DMS79 treated with DMSO at 0.1 percent for 48 hours (cell line): ENCODE data around the gene SRRM3.
"Not testable (repeated sequence)": the region's sequence is repeated elsewhere in the genome, so short reads cannot be mapped to it uniquely, and the experiment has no call there.

Experiments
- DNase-seq: peaks from one replicate; lab custom pipeline; 2025; lab: John Stamatoyannopoulos, UW

Gene SRRM3

DNA sequence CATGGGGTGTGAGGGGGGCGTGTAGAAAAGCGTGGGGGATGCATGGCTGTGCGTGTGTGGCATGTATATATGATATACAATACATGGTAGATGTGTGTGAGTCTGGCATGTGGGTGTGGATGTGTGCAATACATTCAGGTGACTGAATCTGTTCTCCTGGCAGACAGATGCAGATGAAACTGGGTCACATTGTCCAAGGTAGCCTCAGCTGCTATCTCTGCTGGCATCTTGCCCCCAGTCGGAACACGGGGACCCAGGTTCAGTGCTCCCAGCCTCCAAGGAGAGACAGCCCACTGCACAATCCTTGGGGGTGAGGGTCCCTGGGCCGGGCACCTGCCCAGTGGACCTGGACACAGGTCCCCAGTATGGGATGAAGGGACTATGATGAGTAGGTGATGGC is 12.4 kb upstream of the SRRM3 start:
- DNase-seq, result no peak

DNA sequence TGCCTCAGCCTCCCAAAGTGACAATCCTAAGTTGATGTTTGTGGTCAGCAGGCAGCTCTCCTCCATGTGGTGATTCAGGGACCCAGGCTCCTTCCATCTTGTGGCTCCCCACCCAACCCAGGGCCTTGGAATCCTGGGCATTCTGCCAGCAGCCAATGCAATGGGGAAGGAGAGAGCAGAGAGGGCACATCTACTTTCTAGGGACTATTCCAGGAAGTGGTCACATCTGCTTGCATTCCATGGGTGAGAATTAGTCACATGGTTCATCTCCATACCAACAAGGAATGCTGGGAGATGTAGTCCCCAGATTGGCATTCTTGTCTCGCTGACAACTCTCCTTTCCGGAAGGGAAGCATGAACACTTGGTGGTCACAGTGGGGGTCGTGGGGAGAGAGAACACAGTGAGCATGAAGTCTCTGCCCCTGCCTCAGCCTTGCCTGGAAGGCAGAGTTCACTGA is 9.9 kb upstream of the SRRM3 start:
- no peak for DNase-seq

DNA sequence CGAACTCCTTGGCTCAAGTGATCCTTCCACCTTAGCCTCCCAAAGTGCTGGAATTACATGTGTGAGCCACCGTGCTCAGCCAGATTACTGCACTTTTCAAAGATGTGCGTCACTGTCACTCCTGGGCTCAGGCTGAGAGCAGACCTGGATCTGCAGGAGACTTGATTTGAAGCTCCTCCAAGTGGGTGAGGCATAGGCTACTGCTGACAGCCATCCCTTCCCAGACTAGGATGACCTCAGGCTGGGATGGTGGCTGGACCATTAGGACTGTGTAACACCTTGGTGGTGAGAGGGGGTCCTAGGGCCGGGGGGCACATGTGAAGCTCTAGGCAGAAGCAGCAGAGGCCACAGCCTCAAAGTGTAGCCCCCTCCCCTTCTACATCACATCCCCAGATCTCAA is 8.2 kb upstream of the SRRM3 start:
- no peak for DNase-seq

DNA sequence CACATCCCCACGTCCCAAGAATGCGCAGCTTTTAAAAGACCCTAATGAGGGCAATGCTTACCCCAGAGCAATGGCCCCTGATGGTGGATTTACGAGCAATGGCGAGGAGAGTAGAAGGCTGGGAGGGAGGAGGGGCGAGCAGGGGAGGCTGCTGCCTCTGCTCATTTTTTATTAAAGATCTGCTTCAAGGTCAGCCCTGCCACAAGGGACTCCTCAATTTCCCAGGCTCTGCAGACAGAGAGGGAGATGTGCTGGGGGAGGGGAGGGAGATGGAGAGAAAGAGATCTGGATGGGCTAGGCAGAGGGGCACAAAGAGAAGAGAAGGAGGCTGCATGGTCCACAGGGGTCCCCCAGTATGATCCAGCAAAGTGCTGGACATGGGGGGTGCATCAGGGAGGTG is 7.8 kb upstream of the SRRM3 start:
- no peak for DNase-seq

DNA sequence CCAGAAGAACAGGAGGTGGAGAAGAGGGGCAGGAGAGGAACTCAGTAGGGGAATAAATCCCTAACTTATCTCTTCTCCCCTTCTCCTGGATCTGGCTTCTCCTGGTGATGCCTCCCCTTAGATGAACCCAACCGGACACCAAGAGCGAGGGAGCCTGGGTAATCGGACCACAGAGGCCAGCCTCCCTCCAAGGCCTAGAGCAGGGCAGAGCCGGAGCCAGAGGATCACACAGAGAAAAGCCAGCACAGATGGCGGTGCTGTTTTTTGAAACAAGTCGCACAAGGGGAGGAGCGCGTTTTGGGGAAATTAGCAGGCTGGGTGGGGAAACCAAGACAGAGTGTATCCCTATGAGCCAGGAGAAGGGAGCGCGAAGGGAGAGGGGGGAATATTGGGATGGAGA is 4.9 kb upstream of the SRRM3 start:
- no peak for DNase-seq

DNA sequence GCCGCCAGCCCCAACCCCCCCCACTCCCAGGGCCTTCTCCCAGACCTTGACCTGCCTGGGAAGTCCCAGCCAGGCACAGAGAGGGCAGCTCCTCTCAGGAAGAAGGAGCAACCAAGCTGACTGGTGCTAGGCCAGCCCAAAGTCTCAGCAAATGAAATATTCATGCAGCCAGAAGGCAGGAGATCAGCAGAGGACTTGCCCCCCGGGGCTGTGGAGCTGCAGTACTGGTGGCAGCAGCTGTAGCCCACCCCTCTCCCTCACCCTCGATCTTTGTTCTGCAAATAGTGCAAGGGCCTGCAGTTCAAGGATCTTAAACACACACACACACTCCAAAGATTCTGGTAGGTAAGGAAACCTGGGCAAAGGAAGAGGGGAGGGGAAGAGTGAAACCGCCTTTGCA is 3.5 kb upstream of the SRRM3 start:
- DNase-seq, result no peak

DNA sequence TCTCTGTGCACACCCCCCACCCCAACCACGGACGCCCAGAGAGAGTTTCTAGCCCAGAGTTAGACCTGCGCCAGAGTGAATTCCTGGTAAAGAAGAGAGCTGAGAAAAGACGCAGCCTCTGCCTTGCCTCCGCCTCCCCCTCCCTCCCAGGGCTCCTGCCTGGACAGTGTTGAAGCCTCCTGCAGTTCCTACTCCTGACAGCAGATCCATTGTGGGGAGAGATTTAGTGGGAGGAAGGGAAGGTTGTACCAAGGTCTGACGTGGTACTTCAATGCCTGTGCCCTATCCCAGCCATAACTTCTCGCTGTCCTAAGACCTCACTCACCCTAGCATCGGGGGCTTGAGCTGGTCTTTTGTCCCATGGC is 952 bp downstream of the SRRM3 start:
- DNase-seq, result no peak

DNA sequence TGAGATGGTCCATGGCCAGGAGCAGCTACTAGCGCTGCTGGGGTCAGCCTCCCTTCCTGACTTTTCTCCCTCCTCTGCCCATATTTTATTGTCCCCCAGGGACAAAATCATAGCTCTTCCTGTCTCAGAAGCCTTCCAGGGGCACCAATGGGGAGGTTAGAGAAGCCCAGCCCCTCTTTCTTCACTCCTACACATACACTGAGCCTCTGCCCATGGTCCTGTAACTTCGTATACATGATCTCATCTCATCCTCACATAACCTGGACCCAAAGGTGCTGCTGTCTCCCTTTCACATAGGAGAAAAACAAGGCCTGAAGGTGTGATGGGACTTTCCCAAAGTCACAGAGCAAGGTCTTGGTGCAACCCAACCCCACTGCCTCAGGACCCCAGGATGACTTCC is 2.5 kb downstream of the SRRM3 start:
- no peak for DNase-seq

DNA sequence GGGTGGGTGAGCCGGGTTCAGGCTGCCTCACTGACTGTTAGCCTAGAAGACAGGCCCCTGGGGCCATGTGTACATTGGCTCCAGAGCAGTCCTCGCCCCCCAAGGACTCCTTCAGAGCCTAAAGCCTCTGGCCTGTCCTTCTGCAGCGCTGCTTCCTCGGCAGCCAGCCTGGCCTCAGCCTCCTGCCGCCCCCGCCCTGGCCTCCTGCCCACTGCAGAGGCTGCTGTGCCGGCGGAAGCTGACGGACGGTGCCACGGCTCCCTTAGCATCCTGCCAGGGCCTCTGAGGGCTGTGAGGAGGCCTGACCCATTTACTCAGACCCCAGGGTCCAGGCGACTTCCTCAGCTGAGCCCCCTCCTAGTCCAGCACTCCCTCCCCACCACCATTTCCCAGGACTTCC is 4.9 kb downstream of the SRRM3 start:
- DNase-seq, result no peak

DNA sequence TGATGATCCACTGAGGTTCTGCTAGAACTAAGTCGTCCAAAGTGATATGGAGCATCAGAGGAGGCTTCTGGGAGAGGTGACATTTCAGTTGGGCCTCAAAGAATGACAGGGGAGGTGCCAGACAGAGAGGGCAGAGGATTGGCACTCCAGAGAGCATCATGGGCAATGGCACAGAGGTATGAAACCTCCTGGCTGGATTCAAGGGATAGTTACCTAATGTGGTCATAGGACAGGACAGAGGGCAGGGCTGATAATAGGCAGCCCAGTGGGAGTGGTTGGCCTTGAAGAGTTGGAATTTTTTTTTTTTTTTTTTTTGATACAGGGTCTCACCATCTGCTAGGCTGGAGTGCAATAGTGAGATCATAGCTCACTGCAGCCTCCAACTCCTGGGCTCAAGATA is 7.6 kb downstream of the SRRM3 start:
- DNase-seq, result no peak

DNA sequence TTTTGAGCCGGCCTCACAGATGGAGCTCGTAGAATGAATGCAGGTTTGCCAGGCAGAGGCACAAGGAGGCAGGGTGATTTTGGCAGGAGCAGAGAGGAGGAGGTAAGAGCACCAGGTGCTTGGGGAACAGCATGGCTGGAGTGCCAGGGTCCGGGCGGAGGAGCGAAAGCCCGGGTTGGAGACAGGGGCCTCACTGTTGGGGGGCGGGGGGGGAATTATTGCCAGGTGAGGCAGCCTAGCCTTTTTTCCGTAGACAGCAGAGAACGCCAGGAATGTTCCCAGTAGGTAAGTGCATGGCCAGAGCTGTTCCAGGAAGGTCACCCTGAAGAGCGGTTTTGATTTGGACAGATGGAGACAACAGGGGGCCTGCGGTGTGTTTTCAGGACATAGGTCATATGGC is 9.5 kb downstream of the SRRM3 start:
- DNase-seq, result no peak

DNA sequence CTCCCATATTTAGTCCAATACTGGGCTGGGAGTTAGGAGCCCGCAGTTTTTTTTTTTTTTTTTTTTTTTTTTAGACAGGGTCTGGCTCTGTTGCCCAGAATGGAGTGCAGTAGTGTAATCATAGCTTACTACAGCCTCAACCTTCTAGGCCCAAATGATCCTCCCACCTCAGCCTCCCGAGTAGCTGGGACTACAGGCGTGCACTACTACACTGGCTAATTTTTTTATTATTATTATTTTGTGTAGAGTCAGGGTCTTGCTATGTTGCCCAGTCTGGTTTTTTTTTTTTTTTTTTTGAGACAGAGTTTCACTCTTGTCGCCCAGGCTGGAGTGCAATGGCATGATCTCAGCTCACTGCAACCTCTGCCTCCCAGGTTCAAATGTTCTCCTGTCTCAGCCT is 13.7 kb downstream of the SRRM3 start:
- DNase-seq, result not testable (repeated sequence)

DNA sequence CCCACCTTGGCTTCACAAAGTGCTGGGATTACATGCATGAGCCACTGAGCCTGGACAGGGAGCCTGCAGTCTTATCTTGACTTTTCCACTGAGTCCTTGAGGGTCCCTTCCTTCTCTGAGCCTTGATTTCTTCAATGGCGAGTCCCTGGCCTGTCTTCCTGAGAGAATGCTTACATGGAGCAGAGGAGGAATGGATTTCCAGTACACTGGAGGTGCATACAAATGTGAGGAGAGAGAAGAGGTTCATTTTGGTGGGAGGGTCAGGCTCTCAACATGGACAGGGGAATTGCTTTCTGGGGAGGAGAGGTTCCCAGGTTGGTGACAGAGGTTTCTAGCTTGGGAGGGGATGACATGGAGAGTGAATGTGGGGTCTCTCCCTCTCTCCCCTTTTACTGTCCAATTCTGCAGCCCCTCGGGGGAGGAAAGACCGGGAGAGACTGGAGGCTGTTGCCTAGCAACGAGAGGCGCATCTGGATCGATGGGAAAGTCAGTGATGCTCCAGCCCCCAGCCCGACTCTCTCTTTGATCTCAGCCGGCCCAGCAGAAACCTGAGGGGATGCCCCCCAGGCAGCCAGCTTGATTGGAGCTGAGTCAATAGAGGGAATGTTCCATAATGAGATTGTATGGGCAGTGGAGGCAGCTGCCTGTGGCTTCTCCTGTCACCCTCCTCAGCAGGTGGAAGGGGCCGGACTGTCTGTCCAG is 14.8 kb downstream of the SRRM3 start:
- no peak for DNase-seq

DNA sequence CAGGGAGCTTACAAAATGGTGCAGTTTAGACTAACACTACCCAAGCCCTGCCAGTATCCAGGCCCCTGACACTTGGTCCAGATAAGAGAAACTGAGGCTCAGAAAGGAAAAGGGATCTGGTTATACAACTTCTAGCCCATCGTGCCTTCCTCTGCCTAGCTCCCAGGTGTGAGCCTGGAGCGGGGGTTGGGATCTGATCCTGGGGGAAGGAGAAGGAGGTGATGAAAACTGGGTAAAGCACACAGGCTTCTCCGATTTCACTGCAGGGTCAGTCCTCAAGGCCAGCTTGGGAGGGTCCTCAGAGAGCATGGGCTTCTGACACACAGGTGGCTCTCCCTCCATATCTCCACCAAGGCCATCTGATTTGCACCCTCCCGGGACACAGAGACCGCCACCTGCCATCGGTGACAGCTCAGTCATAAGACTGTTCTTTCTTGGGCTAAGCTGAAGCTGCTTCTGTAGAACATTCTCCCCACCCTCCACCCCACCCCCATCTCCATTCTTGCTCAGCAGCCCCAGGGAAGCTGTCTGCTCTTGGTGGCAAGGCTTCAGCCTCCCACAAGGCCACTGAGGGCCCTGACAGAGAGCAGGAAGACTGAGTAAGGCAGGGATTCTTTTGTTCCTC is 16.4 kb downstream of the SRRM3 start:
- DNase-seq, result no peak

DNA sequence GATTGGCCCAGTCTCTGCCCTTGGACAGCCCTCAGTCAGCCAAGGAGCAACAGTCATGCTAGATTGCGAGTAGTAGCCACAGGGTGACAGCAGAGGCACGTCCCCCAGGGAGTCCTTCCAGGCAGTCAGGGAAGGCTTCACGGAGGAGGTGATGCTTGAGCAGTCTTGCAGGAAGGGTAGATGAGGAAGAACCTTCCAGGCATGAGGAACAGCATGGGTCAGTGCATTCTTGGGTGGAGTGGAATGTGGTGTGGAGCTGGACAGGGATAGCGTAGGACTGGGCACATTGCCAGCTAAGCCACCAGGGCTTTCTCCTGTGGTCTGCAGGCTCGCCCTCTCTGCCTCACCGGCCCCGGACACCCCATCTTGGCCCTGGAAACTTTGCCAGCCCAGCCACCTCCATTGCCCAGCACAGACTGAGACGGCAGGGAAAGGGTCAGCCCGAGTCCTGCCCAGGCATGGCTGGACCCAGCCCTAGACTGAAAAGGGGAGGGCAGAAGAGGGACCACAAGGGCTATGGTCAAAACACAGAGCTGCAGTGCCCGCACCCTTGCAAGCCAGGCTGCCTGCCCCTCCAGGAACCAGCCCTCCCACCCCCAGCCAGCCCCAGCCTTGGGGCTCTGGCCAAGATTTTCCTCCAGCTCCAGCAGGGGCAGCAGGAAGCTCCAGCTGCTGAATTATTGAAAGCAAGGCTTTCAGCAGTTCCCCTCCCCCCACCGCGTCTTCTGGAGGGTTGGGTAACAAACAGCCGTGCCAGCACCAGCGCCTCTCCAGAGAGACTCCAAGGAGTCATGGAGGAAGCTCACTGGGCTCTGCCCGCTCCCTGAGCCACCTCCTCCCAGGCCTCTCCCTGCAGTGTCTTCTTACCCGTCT is 18.7 kb downstream of the SRRM3 start:
- no peak for DNase-seq

DNA sequence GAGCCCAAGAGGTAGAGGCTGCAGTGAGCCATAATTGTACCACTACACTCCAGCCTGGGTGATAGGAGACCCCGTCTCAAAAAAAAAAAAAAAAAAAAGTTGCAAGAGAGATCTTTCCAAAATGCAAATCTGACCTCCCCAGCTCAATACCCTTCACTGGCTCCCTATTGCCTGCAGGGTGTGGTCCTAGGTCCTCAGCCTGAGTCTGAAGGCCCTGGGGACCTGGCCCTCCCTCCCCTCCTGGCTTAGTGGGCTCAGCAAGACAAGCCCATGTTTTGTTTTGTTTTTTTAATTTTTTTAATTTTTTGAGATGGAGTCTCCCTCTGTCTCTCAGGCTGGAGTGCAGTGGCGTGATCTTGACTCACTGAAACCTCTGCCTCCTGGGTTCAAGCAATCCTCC is 20.6 kb downstream of the SRRM3 start:
- no peak for DNase-seq

DNA sequence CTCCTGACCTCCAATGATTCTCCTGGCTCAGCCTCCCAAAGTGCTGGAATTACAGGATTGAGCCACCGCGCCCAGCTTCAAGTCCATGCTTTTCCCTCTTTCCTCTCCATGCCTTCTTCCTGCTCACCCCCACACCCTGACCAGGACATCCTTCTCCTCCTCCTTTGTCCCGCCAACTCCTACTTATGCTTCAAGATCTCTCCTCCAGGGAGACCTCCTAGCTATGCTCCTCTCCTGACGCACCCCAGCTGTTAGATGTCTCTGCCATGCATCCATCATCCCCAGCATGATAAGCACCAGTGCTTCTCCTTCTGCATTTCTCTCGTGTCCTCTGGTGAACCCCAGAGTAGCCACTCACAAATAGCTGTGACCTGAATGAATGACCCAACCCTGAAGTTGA is 21.1 kb downstream of the SRRM3 start:
- no peak for DNase-seq

DNA sequence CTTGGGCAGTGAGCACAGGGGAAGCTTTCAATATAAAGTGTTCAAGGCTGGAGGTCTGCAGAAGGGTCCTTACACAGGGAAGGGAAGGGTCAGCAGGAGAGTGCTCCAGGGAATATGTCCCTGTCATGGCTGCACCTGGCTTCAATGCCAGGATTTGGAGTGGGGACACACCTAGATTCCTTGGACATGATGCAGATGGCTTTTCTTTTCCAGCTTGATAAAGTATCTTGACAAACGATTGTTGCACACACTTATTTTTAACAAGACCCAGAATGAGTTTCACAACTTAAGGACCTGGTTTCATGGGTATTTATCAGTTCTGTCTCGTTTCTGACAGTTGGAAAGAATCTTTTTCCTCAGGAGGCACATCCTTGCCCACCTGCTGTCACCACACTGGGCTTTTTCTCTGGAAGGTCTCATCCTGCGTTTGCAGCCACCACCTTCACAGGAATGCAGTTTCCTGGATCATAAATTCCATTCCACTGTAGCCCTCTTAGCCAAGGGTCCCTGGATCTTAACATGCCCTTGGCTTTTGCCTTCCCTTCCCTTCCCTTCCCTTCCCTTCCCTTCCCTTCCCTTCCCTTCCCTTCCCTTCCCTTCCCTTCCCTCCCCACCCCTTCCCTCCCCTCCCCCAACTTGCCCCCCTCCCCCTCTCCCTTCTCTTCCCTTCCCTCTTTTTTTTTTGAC is 21.7 kb downstream of the SRRM3 start:
- DNase-seq, result no peak

DNA sequence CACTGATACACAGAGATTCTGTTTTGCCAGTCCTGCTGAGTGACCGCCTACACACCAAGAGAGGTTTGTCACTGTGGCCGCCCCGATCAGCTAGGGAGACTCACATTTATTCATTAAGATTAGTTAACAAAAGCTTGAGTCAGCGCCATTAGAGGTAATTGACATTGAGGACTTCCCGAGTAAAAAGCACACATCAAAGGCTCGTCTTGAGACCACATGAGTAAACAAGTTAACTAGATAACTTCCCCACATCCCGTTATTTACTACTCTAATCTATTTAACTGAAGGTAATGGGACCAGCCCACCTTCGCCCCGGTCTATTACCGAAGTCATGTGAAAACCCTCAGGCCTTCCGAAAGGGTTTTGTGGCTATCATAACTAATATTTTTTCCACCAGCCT is 23.0 kb downstream of the SRRM3 start:
- no peak for DNase-seq

DNA sequence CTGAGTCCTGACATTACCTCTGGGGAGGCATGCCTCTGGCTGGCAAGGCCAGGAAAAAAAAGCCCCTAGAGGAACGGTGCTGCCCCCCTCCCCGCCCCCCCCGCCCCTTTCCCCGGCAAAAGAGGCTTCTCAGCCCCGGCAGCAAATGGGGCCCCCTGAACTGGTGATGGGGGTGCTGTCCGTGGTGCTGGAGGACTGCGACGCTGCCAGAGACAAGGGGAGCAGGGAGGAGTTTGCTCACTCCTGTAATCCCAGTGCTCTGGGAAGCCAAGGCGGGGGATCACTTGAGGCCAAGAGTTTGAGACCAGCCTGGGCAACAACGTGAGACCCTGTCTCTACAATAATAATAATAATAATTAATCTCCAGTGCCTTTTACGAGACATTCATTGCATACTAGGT is 23.7 kb downstream of the SRRM3 start:
- no peak for DNase-seq

DNA sequence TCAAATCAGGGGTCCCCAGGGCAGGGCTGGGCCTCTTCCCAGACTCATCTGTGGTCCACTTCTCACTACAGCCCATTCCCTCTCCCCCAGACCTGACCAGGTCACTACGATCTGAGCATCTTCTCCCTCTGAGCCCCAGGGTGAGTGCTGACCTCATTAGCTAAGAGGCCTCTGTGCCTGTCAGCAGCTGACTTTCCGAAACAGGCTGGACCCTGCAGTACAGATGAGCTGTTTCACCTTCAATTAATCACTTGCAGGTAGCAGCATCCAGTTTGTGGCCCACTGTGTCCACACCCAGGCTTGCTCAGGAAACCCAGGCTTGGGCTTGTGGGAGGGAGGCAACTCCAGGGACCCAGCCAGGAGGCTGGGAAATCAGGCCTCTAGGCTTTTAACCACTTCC is 24.3 kb downstream of the SRRM3 start:
- no peak for DNase-seq

DNA sequence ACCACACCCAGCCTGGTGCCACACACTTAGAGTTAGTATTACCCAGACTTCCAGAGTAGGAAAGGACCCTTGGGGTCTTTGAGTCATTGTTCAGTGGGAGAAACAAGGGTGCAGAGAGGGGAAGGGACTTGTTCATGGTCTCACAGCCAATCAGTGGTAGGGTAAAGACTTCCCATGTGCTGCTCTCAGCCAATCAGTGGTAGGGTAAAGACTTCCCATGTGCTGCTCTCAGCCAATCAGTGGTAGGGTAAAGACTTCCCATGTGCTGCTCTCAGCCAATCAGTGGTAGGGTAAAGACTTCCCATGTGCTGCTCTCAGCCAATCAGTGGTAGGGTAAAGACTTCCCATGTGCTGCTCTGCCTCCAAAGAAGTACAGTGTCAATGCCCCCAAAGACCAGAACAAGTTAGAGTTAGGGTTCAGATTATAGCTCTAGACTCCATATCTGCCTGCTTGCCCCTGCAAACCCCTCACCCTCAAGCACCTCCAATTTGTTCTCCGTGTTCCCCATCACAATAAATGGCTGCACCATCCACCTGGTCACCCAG is 25.3 kb downstream of the SRRM3 start:
- DNase-seq, result not testable (repeated sequence)
